Tibial nerve (tissue), 4 donors: ENCODE measurements around the gene IPO9.

Experiments used
- EP300 ChIP-seq, 2 donors: sonication (generic); formaldehyde crosslinking; IDR thresholded peaks; one replicate each; pipeline ENCODE4 v1.6.1; 2017; ENCODE audit warnings: antibody characterized with exemption in 2 of 2, mild to moderate bottlenecking in 1 of 2
- POLR2A ChIP-seq, 2 donors: fragments of 450-650 bp; IDR thresholded peaks; one replicate each; pipeline ENCODE4 v1.6.1; 2017; ENCODE audit warnings: antibody characterized with exemption in 2 of 2, mild to moderate bottlenecking in 2 of 2, moderate library complexity in 2 of 2
- TF ChIP-seq, protein P1 (sequence below), 5 experiments: fragments of 200-600 bp in 3 of 5; fragments of 450-650 bp in 2 of 5; sonication (generic) in 3 of 5; IDR thresholded peaks; one replicate each; pipeline ENCODE4 v1.5.1; 2016 to 2019; ENCODE audit warnings: antibody characterized with exemption in 5 of 5, mild to moderate bottlenecking in 3 of 5, moderate library complexity in 2 of 5

DNA sequence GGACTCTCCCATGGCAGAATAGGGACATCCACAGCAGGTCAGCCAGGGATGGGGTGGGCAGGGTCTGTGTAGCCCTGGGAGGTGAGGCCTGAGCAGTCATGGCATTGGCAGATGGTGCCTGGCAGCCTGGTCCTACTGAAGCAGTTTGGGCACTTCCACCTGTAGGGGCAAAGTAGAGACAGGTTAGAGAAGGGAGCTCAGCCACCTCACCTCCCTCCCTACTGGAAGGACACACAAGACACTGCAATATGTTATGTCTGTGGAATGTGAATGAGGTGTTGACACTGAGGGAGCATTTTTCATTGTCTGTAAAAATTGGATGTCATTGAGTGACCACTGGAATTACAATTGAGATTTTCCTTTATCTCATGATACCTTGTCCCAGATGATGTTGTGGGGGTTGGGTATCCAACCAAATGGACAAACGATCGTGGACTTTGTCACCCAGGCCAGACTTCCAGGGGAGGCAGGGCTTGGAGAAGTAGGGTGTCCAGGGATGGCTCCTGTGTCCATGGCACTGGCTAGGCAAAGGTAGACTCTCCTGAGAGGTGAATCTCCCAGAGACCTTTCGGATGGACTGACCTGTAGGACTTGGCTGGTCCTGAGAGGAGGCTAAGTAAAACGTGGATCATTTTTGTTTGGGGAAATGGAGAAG, 69.4 kb downstream of the IPO9 start:
- TF ChIP-seq, protein P1, sequence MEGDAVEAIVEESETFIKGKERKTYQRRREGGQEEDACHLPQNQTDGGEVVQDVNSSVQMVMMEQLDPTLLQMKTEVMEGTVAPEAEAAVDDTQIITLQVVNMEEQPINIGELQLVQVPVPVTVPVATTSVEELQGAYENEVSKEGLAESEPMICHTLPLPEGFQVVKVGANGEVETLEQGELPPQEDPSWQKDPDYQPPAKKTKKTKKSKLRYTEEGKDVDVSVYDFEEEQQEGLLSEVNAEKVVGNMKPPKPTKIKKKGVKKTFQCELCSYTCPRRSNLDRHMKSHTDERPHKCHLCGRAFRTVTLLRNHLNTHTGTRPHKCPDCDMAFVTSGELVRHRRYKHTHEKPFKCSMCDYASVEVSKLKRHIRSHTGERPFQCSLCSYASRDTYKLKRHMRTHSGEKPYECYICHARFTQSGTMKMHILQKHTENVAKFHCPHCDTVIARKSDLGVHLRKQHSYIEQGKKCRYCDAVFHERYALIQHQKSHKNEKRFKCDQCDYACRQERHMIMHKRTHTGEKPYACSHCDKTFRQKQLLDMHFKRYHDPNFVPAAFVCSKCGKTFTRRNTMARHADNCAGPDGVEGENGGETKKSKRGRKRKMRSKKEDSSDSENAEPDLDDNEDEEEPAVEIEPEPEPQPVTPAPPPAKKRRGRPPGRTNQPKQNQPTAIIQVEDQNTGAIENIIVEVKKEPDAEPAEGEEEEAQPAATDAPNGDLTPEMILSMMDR (IDR thresholded peaks at IDR 0.05) = no peak
- no peak for TF ChIP-seq EP300 (IDR thresholded peaks at IDR 0.05)
- no peak for TF ChIP-seq POLR2A (IDR thresholded peaks at IDR 0.05)
